Mesenchymal stem cell (in vitro differentiated cells and primary cell): Measurements from ENCODE around the gene SNX22. TPM values are rescaled to one million over a fixed set of nuclear protein-coding genes. Genes with fewer than 3 reads are reported as not detected.

ENCODE experiments used
- DNase-seq: peaks from one replicate; pipeline ENCODE4 v3.0.0-alpha.2; 2013
- H2AFZ ChIP-seq: one replicate; pipeline ENCODE4 v1.6.1; 2013; ENCODE audit warnings: low read depth, mild to moderate bottlenecking, control low read depth, inconsistent platforms, low read length, moderate library complexity
- H2AK5ac ChIP-seq: 2 replicates; pipeline ENCODE4 v1.6.1; 2013; ENCODE audit warnings: low read length, moderate library complexity, mild to moderate bottlenecking, inconsistent platforms; ENCODE audit not compliant: severe bottlenecking
- H2BK120ac ChIP-seq: one replicate; pipeline ENCODE4 v1.6.1; 2013; ENCODE audit warnings: low read depth, mild to moderate bottlenecking, inconsistent platforms, low read length, moderate library complexity
- H2BK12ac ChIP-seq, 2 experiments: one replicate each; pipeline ENCODE4 v1.6.1; 2013; ENCODE audit warnings: inconsistent platforms in 2 of 2, low read length in 2 of 2, mild to moderate bottlenecking in 2 of 2, moderate library complexity in 2 of 2, control low read depth in 1 of 2
- H2BK15ac ChIP-seq: one replicate; pipeline ENCODE4 v1.6.1; 2013; ENCODE audit warnings: mild to moderate bottlenecking, low read depth, inconsistent platforms; ENCODE audit not compliant: poor library complexity, severe bottlenecking
- H2BK5ac ChIP-seq: 2 replicates; pipeline ENCODE4 v1.6.1; 2013; ENCODE audit warnings: low read depth, mild to moderate bottlenecking, low read length, control low read depth, inconsistent platforms; ENCODE audit not compliant: poor library complexity, severe bottlenecking
- H3K14ac ChIP-seq, 2 experiments: one replicate each; pipeline ENCODE4 v1.6.1; 2013; ENCODE audit warnings: inconsistent platforms in 2 of 2, low read length in 2 of 2, control low read depth in 1 of 2, mild to moderate bottlenecking in 1 of 2, moderate library complexity in 1 of 2
- H3K18ac ChIP-seq, 2 experiments: one replicate each; pipeline ENCODE4 v1.6.1; 2013; ENCODE audit warnings: inconsistent platforms in 2 of 2, low read length in 2 of 2, control low read depth in 1 of 2, low read depth in 1 of 2, mild to moderate bottlenecking in 1 of 2
- H3K23ac ChIP-seq, 2 experiments: one replicate each; pipeline ENCODE4 v1.6.1; 2013; ENCODE audit warnings: inconsistent platforms in 2 of 2, low read length in 2 of 2, mild to moderate bottlenecking in 2 of 2, moderate library complexity in 2 of 2, control low read depth in 1 of 2
- H3K27ac ChIP-seq: 2 replicates; pipeline ENCODE4 v1.5.1; 2013; ENCODE audit warnings: mild to moderate bottlenecking, moderate library complexity, low read length, control low read depth, inconsistent platforms; ENCODE audit not compliant: poor library complexity, severe bottlenecking
- H3K27me3 ChIP-seq, 2 experiments: 2 replicates each; pipeline versions ENCODE4 v1.6.1 to v1.7.0; 2013; ENCODE audit warnings: low read length in 2 of 2, mild to moderate bottlenecking in 2 of 2, moderate library complexity in 2 of 2, control low read depth in 1 of 2, inconsistent platforms in 1 of 2; ENCODE audit not compliant: control insufficient read depth in 1 of 2, insufficient read depth in 1 of 2
- H3K36me3 ChIP-seq, 2 experiments: 2 replicates each; pipeline versions ENCODE4 v1.6.1 to v1.7.0; 2013; ENCODE audit warnings: low read length in 2 of 2, control low read depth in 1 of 2, inconsistent platforms in 1 of 2, low read depth in 1 of 2, mild to moderate bottlenecking in 1 of 2; ENCODE audit not compliant: insufficient read depth in 2 of 2, control insufficient read depth in 1 of 2
- H3K4ac ChIP-seq, 2 experiments: one replicate each; pipeline ENCODE4 v1.6.1; 2013; ENCODE audit warnings: inconsistent platforms in 2 of 2, low read length in 2 of 2, mild to moderate bottlenecking in 2 of 2, moderate library complexity in 2 of 2, control low read depth in 1 of 2, low read depth in 1 of 2
- H3K4me1 ChIP-seq: 2 replicates; pipeline ENCODE4 v1.6.1; 2013; ENCODE audit warnings: low read depth, low read length, control low read depth; ENCODE audit not compliant: control insufficient read depth, insufficient read depth
- H3K4me2 ChIP-seq: 2 replicates; pipeline ENCODE4 v1.6.1; 2013; ENCODE audit warnings: low read length, mild to moderate bottlenecking, inconsistent platforms; ENCODE audit not compliant: poor library complexity, severe bottlenecking
- H3K4me3 ChIP-seq, 2 experiments: 2 replicates each; pipeline versions ENCODE4 v1.5.1 to v1.7.0; 2013; ENCODE audit warnings: low read length in 2 of 2, mild to moderate bottlenecking in 2 of 2, control low read depth in 1 of 2, low read depth in 1 of 2; ENCODE audit not compliant: insufficient read depth in 1 of 2
- H3K79me1 ChIP-seq: replicated peaks from 2 replicates; pipeline ENCODE4 v1.6.1; 2013; ENCODE audit warnings: mild to moderate bottlenecking, control low read depth, low read length, inconsistent platforms; ENCODE audit not compliant: poor library complexity, severe bottlenecking
- H3K9ac ChIP-seq: 2 replicates; pipeline ENCODE4 v1.7.0; 2013; ENCODE audit warnings: mild to moderate bottlenecking, low read length, moderate library complexity
- H3K9me3 ChIP-seq: 2 replicates; pipeline ENCODE4 v1.7.0; 2013; ENCODE audit warnings: mild to moderate bottlenecking, low read length; ENCODE audit not compliant: control insufficient read depth
- H4K8ac ChIP-seq: one replicate; pipeline ENCODE4 v1.6.1; 2013; ENCODE audit warnings: inconsistent platforms, mild to moderate bottlenecking, low read length, moderate library complexity
- H4K91ac ChIP-seq: one replicate; pipeline ENCODE4 v1.6.1; 2013; ENCODE audit warnings: mild to moderate bottlenecking, low read length, inconsistent platforms
- small RNA-seq: library from polyadenylated mRNA; stranded (forward); fragments of <200 nt; extraction: miRNeasy Mini kit (QIAGEN cat#:217004); gene quantifications from one replicate; pipeline ENCODE3, GENCODE V24; 2013; ENCODE audit warnings: low read depth

The SNX22 gene

DNA sequence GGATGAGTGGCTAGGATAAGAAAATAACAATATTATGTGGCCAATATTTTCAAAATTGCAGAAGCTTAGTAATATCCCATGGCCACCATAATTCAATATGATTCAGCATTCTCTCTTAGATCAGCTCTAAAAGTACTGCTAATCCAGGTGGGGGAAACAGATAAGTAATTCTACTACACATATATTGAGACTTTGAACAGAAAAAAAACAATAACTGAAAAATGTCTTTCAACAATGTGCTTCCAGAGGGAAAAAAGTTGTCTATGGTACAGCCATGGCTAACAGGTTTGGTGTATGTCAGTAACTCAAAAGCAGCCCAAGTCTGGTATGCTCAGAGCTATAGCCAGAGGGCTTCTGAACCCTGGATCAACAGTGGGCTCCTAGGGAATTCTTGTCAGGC, 53.7 kb downstream of the SNX22 start:
- Histone ChIP-seq H3K79me1 (peaks cover 8% of the 10 kb centered on the region), H3K14ac (no peak overlapping the region), H3K4me3 (no peak overlapping the region), H3K18ac (no peak overlapping the region), H3K36me3 (peaks cover 14 to 58% of the 10 kb centered on the region in 2 experiments), H2BK5ac (no peak overlapping the region), H2BK15ac (no peak overlapping the region), H3K4me1 (peaks cover 1% of the 10 kb centered on the region), H3K27me3 (no peaks in the 10 kb centered on the region), H4K91ac (no peak overlapping the region), H3K4me2 (no peak overlapping the region), H4K8ac (no peak overlapping the region), H2BK12ac (no peak overlapping the region), H2AFZ (no peak overlapping the region), H3K4ac (no peak overlapping the region), H3K9me3 (no peaks in the 10 kb centered on the region), H3K27ac (no peak overlapping the region), H2AK5ac (no peak overlapping the region), H2BK120ac (no peak overlapping the region), H3K23ac (no peak overlapping the region), H3K9ac (no peak overlapping the region)
- no peak for DNase-seq

Small RNA genes lying within 50 kb of the gene (small RNA-seq; reads per million reads assigned to genes)
- not detected for gene RF00019
